Activated naive CD4-positive, alpha-beta T cell treated with anti-CD3 and anti-CD28 coated beads, Interleukin-2, amount 50 U/mL, for 16 hours (primary cell): ENCODE measurements around the gene CRIP1.

Source experiments
- DNase-seq: peaks from one replicate; pipeline ENCODE4 v3.0.0-alpha.2; 2020

Gene CRIP1

DNA sequence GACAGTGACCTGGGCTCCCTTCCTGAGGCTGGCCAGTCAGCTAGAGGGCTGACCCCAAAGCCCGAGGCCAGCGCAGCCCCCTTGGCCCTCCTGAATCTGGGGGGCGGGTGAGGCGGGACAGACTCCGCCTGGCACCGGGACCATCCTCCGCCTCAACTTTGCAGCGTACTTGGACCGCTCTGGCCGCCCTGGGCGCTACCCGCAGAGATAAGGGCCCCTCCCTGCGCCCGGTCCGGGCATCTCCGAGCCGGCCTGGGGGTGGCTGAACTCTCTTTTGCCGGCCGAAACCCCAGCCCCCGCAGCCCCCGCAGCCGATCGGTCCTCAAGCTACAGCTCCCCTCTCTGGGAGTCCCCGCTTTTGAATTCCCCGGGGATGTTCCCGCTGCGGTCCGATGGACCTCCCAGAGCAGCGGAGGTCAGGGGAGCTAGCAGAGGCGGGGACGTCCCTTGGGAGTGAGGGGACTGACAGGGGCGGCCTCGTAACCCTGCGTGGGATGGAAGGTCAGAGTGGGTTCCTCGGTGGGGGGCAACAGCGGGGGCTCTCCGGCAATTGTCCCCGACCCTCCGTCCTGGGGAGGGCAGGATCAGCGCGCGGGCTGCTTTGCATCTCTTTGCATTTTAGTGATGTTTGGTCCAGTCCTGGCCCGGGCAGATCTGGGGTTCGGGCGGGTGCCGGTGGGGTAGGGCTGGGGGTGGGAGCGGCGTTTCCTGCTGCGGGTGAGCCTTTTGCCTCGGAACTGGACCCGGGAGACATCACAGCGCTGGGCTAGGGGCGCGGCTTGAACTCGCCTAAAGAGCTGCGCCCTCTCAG is at the start of gene CRIP1:
Gene CRIP1, plus strand, starts transcription at position 724 of the 811 bp plus-strand sequence. CDS start 374 bp downstream, outside the sequence.
- DNase-seq: no peak

- DNase-seq: no peak
These were observed 49.6 kb upstream of the CRIP1 start for GRCh38 chr14:105436891-105437722.

- no peak for DNase-seq
These were observed 48.8 kb upstream of the CRIP1 start for GRCh38 chr14:105437723-105438500.

GRCh38 chr14:105439179-105439578 is 47.5 kb upstream of the CRIP1 start:
- DNase-seq: no peak

GRCh38 chr14:105439710-105440553 is 46.8 kb upstream of the CRIP1 start:
- no peak for DNase-seq

- no peak for DNase-seq
These were observed 46.2 kb upstream of the CRIP1 start for GRCh38 chr14:105440554-105440900.

GRCh38 chr14:105440992-105441391 is 45.7 kb upstream of the CRIP1 start:
- no peak for DNase-seq

GRCh38 chr14:105442125-105442524 is 44.6 kb upstream of the CRIP1 start:
- DNase-seq: no peak

DNA sequence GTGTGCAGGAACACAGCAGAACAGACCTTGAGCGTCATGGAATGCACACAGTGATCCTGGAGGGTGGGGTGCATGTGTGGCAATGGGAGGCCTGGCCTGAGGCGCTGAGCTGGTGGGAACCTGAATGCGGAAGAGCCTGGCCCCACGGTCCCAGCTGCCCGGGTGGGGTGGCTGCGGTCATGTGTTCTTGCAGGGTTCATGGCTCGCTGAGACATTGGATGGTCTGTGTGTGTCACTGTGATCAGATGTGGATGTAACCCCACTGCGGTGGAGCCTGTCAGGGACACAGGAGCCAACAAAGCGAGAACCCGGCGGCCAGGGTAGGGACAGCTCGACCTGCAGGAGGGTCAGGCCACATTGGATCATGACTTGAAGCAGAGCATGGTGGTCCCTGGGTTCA is 43.9 kb upstream of the CRIP1 start:
- no peak for DNase-seq

- no peak for DNase-seq
These were observed 41.8 kb upstream of the CRIP1 start for GRCh38 chr14:105444859-105445258.

DNA sequence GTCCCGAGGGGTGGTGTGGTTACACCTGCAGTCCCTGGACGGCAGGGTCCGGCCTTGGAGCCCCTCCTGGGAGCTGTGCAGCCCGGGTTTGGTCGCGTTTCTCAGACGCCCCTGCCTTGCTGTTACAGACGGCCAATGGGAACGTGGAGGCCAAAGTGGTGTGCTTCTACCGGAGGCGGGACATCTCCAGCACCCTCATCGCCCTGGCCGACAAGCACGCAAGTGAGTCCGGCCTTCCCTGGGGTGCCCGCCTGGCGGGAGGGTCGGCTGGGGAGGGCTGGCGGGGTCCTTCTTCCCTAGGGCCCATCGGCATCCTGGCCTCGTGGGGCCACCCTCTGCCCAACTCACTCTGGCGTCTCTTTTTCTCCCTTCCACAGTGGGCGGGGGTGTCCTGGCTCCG is 41.4 kb upstream of the CRIP1 start:
- DNase-seq: no peak

GRCh38 chr14:105445901-105446845 is 40.5 kb upstream of the CRIP1 start:
- DNase-seq: no peak

- DNase-seq: no peak
These were observed 39.7 kb upstream of the CRIP1 start for GRCh38 chr14:105446971-105447370.

DNA sequence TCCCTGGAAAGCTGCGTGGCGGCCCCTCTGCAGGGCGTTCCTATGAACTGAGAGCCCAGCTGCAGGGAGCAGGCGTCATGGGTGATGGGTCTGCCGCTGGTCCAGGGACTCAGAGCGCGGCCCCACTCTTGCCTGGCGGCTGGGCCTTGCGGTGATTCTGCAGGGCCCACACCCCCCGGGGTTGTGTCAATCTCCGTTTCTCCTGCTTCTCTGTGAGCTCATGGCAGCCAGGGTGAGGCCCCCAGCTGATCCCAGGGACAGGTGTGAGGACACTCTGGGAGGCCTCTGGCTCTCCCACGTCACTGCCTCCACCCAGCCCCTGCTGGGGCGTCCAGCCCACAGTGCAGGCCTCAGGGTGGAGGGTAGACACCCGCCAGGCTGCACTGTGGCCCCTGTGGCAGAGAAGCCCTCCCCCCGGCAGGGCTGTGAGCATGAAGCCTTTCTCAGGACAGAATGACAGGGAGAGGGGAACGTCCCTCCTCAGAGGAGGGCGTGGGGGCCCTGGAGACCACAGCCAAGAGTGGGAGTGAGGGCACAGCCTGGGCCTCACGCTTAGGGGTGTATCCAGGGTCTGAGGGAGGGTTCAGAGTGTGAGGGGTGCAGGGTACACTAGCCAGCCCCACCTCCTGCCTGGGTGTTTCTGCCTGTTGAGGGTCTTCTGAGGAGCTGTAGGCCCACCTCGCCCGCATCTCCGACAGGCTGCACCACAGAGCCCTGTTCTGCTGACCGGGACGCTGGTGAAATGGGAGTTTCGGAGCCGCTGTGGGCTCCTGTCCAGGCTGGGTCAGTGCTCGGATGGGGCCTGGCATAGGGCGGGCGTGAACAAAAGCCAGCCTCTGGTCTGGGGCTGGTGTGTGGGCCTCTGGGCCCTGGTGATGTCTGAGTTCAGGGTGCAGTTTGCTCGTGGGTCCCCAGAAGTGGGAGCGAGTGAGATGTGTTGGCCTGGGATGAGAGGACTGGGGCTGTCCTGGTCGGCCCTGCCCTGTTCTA is 38.7 kb upstream of the CRIP1 start:
- no peak for DNase-seq

DNA sequence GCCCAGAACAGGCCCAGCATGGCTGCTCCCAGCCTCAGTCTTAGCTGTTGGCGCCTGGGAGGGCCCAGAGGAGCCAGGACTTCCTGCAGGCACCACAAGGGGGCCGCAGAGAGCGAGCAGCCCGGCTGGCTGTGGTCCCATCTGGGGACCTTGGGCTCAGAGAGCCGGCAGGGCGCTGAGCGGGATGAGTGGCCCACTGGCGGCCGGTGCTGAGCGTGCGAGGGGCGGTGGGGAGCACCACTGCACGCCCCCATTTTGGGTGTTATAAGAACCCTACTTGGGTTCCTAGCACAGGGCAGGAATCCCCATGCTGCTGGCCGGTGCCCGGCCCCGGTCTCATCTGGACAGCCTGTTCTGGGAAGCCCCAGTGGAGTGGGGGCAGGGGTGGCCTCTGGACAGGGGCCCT is 38.0 kb upstream of the CRIP1 start:
- peak; percentile 63 for DNase-seq

DNA sequence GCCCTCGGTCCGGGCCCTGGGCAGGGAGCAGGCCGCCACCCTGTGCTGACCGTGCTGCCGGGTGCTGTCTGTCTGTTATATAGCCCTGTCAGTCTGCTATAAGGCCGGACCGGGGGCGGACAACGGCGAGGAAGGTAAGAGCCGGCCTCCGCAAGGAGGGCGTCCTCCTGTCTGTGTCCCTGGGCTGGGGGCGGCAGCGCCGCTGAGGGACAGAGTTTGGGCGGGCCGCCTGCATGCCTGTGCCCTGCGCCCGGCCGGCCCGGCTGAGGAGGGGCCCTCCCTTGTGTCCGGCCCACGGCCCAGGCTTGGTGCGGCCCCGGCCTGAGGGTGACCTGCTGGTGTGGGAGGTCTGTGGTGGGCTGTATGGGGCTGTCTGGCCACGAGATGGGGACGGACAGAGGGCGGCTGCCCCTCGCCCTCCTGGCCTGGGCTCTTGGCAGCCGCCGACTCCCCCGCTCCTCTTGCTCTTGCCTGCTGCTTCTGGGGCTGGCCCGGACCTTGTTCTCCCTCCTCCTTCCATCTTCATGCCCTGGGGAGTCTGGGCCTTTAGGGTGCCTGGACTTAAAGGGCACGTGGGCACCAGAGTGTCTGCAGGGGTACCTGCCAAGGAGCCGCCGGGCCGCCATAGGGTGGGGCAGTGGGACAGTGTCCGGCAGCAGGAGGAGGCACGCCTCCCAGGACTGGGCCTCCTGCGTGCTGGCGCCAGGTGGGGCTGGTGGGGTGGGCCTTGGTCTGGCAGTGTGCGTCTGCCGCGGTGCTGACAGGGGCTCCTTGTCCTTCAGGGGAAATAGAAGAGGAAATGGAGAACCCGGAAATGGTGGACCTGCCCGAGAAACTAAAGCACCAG is 37.2 kb upstream of the CRIP1 start:
- DNase-seq: no peak

GRCh38 chr14:105450123-105450505 is 36.6 kb upstream of the CRIP1 start:
- no peak for DNase-seq

GRCh38 chr14:105450864-105451720 is 35.6 kb upstream of the CRIP1 start:
- DNase-seq: no peak
